Measurements from ENCODE around the gene LRRC75A. TPM values are rescaled to one million over a fixed set of nuclear protein-coding genes. Genes with fewer than 3 reads are reported as not detected.
A peak's percentile ranks its signal among the peaks of the same experiment; 100 is the strongest.

LRRC75A gene
- total and polyA plus RNA-seq, 8 donors = 1.1 to 306 (median 3.7) TPM

GRCh38 chr17:16459855-16460550 lies 32.0 kb downstream of the LRRC75A start:
- Histone ChIP-seq H3K4me3 (no peak overlapping the region), H3K4me1 (peaks cover 12 to 35% (median 19%) of the 10 kb centered on the region in 4 donors), H3K9me3 (no peaks in the 10 kb centered on the region), H3K27me3 (no peaks in the 10 kb centered on the region), H3K27ac (peak overlapping the region in 1 of 5 donors; percentile 2), H3K36me3 (peaks cover 0 to 40% (median 17%) of the 10 kb centered on the region in 4 donors)
- WGBS, 5 donors = 71 to 80% (median 76%) methylated on average over 4 to 5 of the region's 5 CpGs
- intact Hi-C loops (cut with DNase I; ENCODE audit: low total_unique reads) = loop anchor here (5.0 kb wide), 1 partner anchor 62 kb away; no protein-coding TSS in a partner anchor
- no peak for TF ChIP-seq EP300 (IDR thresholded peaks at IDR 0.05)
- TF ChIP-seq POLR2AphosphoS5 (IDR thresholded peaks at IDR 0.05) = no peak
- no peak for TF ChIP-seq POLR2A (IDR thresholded peaks at IDR 0.05)
- TF ChIP-seq, protein P1, sequence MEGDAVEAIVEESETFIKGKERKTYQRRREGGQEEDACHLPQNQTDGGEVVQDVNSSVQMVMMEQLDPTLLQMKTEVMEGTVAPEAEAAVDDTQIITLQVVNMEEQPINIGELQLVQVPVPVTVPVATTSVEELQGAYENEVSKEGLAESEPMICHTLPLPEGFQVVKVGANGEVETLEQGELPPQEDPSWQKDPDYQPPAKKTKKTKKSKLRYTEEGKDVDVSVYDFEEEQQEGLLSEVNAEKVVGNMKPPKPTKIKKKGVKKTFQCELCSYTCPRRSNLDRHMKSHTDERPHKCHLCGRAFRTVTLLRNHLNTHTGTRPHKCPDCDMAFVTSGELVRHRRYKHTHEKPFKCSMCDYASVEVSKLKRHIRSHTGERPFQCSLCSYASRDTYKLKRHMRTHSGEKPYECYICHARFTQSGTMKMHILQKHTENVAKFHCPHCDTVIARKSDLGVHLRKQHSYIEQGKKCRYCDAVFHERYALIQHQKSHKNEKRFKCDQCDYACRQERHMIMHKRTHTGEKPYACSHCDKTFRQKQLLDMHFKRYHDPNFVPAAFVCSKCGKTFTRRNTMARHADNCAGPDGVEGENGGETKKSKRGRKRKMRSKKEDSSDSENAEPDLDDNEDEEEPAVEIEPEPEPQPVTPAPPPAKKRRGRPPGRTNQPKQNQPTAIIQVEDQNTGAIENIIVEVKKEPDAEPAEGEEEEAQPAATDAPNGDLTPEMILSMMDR (IDR thresholded peaks at IDR 0.05) = no peak
- DNase-seq = no peak

DNA sequence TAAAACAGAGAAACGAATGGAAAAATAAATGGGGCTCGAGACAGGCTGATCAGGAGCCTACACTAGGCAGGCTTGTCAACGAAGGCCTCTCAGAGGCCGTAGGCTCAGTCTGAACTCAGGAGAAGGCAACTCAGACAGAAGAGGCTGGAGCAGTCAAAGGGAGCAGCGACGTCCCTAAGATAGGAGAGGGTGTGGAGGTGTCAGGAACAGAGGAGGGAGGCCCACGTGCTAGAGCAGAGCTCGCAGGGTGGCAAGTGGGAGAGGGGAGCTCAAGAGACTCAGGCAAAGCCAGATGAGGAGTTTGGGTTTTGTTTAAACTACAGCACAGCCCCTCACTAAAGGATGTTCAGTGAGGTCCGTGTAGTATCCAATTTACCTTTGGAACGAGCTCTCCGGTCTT lies 32.7 kb downstream of the LRRC75A start:
- intact Hi-C loops (cut with DNase I; ENCODE audit: low total_unique reads) = loop anchor here (5.0 kb wide), 1 partner anchor 63 kb away; no protein-coding TSS in a partner anchor
- peaks cover 0 to 40% (median 17%) of the 10 kb centered on the region in 4 donors for H3K36me3 ChIP-seq

GRCh38 chr17:16456742-16457316 lies 35.2 kb downstream of the LRRC75A start:
- H3K36me3 ChIP-seq = peaks cover 0 to 35% (median 14%) of the 10 kb centered on the region in 4 donors
- no peak for DNase-seq
- H3K4me3 ChIP-seq = no peak overlapping the region
- H3K27ac ChIP-seq = no peak overlapping the region
- TF ChIP-seq EP300 (IDR thresholded peaks at IDR 0.05) (no peak), POLR2A (IDR thresholded peaks at IDR 0.05) (no peak), POLR2AphosphoS5 (IDR thresholded peaks at IDR 0.05) (no peak)
- TF ChIP-seq, protein P1 (IDR thresholded peaks at IDR 0.05) = no peak
- intact Hi-C loops (cut with DNase I; ENCODE audit: low total_unique reads) = loop anchor here (5.0 kb wide), 1 partner anchor 65 kb away; no protein-coding TSS in a partner anchor
- H3K9me3 ChIP-seq = no peaks in the 10 kb centered on the region
- no peaks in the 10 kb centered on the region for H3K27me3 ChIP-seq
- H3K4me1 ChIP-seq = peaks cover 0 to 20% (median 0%) of the 10 kb centered on the region in 4 donors
- 75 to 85% (median 80%) methylated on average over 9 of the region's 9 CpGs for WGBS, 5 donors

More for the DNA sequence above, 32.7 kb downstream of the LRRC75A start:
- no peak for DNase-seq
- WGBS, 5 donors = 77 to 88% (median 80%) methylated on average over 11 of the region's 11 CpGs
- TF ChIP-seq POLR2AphosphoS5 (IDR thresholded peaks at IDR 0.05) (no peak), POLR2A (IDR thresholded peaks at IDR 0.05) (no peak), EP300 (IDR thresholded peaks at IDR 0.05) (no peak)
- TF ChIP-seq, protein P1 (IDR thresholded peaks at IDR 0.05) = no peak
- Histone ChIP-seq H3K27me3 (no peaks in the 10 kb centered on the region), H3K4me3 (no peak overlapping the region), H3K4me1 (peaks cover 9 to 28% (median 12%) of the 10 kb centered on the region in 4 donors), H3K27ac (no peak overlapping the region), H3K9me3 (no peaks in the 10 kb centered on the region)

DNA sequence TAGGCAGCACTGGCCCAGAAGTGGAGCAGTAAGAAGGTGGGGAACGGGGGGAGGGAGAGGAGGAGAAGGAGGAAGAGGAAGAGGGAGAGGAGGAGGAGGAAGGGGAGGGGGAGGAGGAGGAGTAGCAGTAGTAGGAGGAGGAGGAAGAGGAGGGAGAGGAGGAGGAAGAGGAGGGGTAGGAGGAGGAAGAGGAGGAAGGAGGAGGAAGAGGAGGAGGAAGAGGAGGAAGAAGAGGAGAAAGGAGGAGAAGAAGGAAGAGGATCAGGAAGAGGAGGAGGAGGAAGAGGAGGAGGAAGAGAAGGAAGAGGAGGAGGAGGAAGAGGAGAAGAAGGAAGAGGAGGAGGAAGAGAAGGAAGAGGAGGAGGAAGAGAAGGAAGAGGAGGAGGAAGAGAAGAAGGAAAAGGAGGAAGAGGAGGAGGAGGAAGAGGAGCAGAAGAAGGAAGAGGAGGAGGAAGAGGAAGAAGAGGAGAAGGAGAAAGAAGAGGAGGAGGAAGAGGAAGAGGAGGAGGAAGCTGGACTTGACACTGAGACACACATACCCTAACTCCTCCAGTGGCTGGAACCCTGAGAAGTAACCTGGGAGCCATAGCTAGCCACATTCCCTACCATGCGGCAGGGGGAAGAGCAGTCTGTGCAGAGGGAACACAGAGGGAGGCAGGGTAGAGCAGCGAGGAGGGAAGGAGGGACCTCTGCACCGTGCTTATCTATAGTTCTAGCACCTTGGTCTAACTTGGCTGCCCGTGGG lies 35.8 kb downstream of the LRRC75A start:
- TF ChIP-seq EP300 (IDR thresholded peaks at IDR 0.05) (no peak), POLR2AphosphoS5 (IDR thresholded peaks at IDR 0.05) (no peak), POLR2A (IDR thresholded peaks at IDR 0.05) (no peak)
- TF ChIP-seq, protein P1 (IDR thresholded peaks at IDR 0.05) = no peak
- peaks cover 0 to 20% (median 0%) of the 10 kb centered on the region in 4 donors for H3K4me1 ChIP-seq
- no peak overlapping the region for H3K27ac ChIP-seq
- H3K27me3 ChIP-seq = no peaks in the 10 kb centered on the region
- intact Hi-C loops (cut with DNase I; ENCODE audit: low total_unique reads) = loop anchor here (5.0 kb wide), 1 partner anchor 66 kb away; no protein-coding TSS in a partner anchor
- no peak for DNase-seq
- no peaks in the 10 kb centered on the region for H3K9me3 ChIP-seq
- no peak overlapping the region for H3K4me3 ChIP-seq
- H3K36me3 ChIP-seq = peaks cover 0 to 29% (median 11%) of the 10 kb centered on the region in 4 donors
- WGBS, 5 donors = 48 to 81% (median 54%) methylated on average over 5 of the region's 5 CpGs

Data from stomach (tissue), 9 donors.